SK-N-SH treated with all-trans-retinoic acid at 6 μM for 48 hours (cell line): ENCODE results near the gene KCNMB2.

Source experiments
- ATAC-seq: fragments of 200-7000 bp; cut with Tn5 transposase; 3 replicates; pipeline ENCODE4 v1.9.1; 2020; ENCODE audit warnings: mild to moderate bottlenecking, moderate library complexity
- BACH2 ChIP-seq: fragments of 250-450 bp; sonication (Bioruptor Pico); IDR thresholded peaks from 2 replicates; pipeline ENCODE4 v1.9.0; 2021; ENCODE audit warnings: mild to moderate bottlenecking, borderline replicate concordance
- CREB5 ChIP-seq: fragments of 250-450 bp; sonication (Bioruptor Pico); IDR thresholded peaks from 2 replicates; pipeline ENCODE4 v1.5.1; 2020; ENCODE audit warnings: low read depth, mild to moderate bottlenecking, moderate library complexity
- CSDC2 ChIP-seq: fragments of 250-450 bp; sonication (Bioruptor Pico); IDR thresholded peaks from 2 replicates; pipeline ENCODE4 v1.5.0; 2020; ENCODE audit warnings: mild to moderate bottlenecking, moderate library complexity
- CSRNP3 ChIP-seq: fragments of 250-450 bp; sonication (Bioruptor Pico); IDR thresholded peaks from 2 replicates; pipeline ENCODE4 v1.5.1; 2021; ENCODE audit warnings: mild to moderate bottlenecking, moderate library complexity
- ESRRG ChIP-seq: fragments of 250-450 bp; sonication (Bioruptor Pico); IDR thresholded peaks from 2 replicates; pipeline ENCODE4 v1.6.1; 2021; ENCODE audit warnings: mild to moderate bottlenecking
- GLIS3 ChIP-seq: fragments of 250-450 bp; sonication (Bioruptor Pico); IDR thresholded peaks from 2 replicates; pipeline ENCODE4 v1.5.0; 2020; ENCODE audit warnings: mild to moderate bottlenecking, moderate library complexity
- OSR1 ChIP-seq: fragments of 250-450 bp; sonication (Bioruptor Pico); IDR thresholded peaks from 2 replicates; pipeline ENCODE4 v1.8.0; 2022; ENCODE audit warnings: moderate library complexity, mild to moderate bottlenecking, inconsistent platforms
- PATZ1 ChIP-seq: fragments of 250-450 bp; sonication (Bioruptor Pico); IDR thresholded peaks from 2 replicates; pipeline ENCODE4 v1.8.0; 2020; ENCODE audit warnings: mild to moderate bottlenecking, moderate library complexity, borderline replicate concordance
- POU6F1 ChIP-seq: fragments of 250-450 bp; sonication (Bioruptor Pico); IDR thresholded peaks from 2 replicates; pipeline ENCODE4 v1.8.0; 2021; ENCODE audit warnings: low read depth, mild to moderate bottlenecking, moderate library complexity, borderline replicate concordance
- PPARA ChIP-seq: fragments of 250-450 bp; sonication (Bioruptor Pico); IDR thresholded peaks from 2 replicates; pipeline ENCODE4 v1.5.0; 2020; ENCODE audit warnings: mild to moderate bottlenecking, borderline replicate concordance
- RARB ChIP-seq: fragments of 250-450 bp; sonication (Bioruptor Pico); IDR thresholded peaks from 2 replicates; pipeline ENCODE4 v1.8.0; 2021; ENCODE audit warnings: mild to moderate bottlenecking, moderate library complexity
- TCF4 ChIP-seq: fragments of 250-450 bp; sonication (Bioruptor Pico); IDR thresholded peaks from 2 replicates; pipeline ENCODE4 v1.8.0; 2021; ENCODE audit warnings: mild to moderate bottlenecking, moderate library complexity, borderline replicate concordance
- TOX ChIP-seq: fragments of 250-450 bp; sonication (Bioruptor Pico); IDR thresholded peaks from 2 replicates; pipeline ENCODE4 v1.8.0; 2021; ENCODE audit warnings: mild to moderate bottlenecking, moderate library complexity, borderline replicate concordance
- TSHZ2 ChIP-seq: fragments of 250-450 bp; sonication (Bioruptor Pico); IDR thresholded peaks from 2 replicates; pipeline ENCODE4 v1.5.0; 2020; ENCODE audit warnings: mild to moderate bottlenecking, moderate library complexity
- ZC3H10 ChIP-seq: fragments of 250-450 bp; sonication (Bioruptor Pico); IDR thresholded peaks from 2 replicates; pipeline ENCODE4 v1.5.1; 2021; ENCODE audit warnings: mild to moderate bottlenecking, moderate library complexity
- ZFP3 ChIP-seq: fragments of 250-450 bp; sonication (Bioruptor Pico); IDR thresholded peaks from 2 replicates; pipeline ENCODE4 v1.5.0; 2020; ENCODE audit warnings: mild to moderate bottlenecking, moderate library complexity
- ZFP30 ChIP-seq: fragments of 450-650 bp; formaldehyde crosslinking; IDR thresholded peaks from 2 replicates; pipeline ENCODE4 v1.5.0; 2022; ENCODE audit warnings: mild to moderate bottlenecking, moderate library complexity
- ZNF565 ChIP-seq: fragments of 450-650 bp; formaldehyde crosslinking; conservative IDR thresholded peaks from 2 replicates; pipeline ENCODE4 v1.5.0; 2020; ENCODE audit warnings: low read depth, mild to moderate bottlenecking, moderate library complexity
- ZNF70 ChIP-seq: fragments of 450-650 bp; formaldehyde crosslinking; IDR thresholded peaks from 2 replicates; pipeline ENCODE4 v1.5.0; 2020; ENCODE audit warnings: mild to moderate bottlenecking, moderate library complexity

KCNMB2 gene

GRCh38 chr3:178767581-178767980, 231.3 kb downstream of the KCNMB2 start (continued):
- TF ChIP-seq TCF4 (CRISPR knock-in tag), result no peak

GRCh38 chr3:178768072-178768864, 232.0 kb downstream of the KCNMB2 start:
- ATAC-seq, result no peak
- TF ChIP-seq ZNF70 (CRISPR knock-in tag) (no peak), ZC3H10 (CRISPR knock-in tag) (no peak), POU6F1 (CRISPR knock-in tag) (no peak), BACH2 (CRISPR knock-in tag) (no peak), ZNF565 (no peak), OSR1 (no peak), ZFP30 (CRISPR knock-in tag) (no peak), CREB5 (CRISPR knock-in tag) (no peak), ESRRG (CRISPR knock-in tag) (no peak), TOX (CRISPR knock-in tag) (no peak), ZFP3 (CRISPR knock-in tag) (no peak), RARB (CRISPR knock-in tag) (no peak), TSHZ2 (CRISPR knock-in tag) (no peak), GLIS3 (CRISPR knock-in tag) (no peak), PPARA (no peak), CSRNP3 (CRISPR knock-in tag) (no peak), PATZ1 (no peak), TCF4 (CRISPR knock-in tag) (no peak)

GRCh38 chr3:178771511-178771910, 235.3 kb downstream of the KCNMB2 start:
- no peak for ATAC-seq
- TF ChIP-seq ZC3H10 (CRISPR knock-in tag) (no peak), CSRNP3 (CRISPR knock-in tag) (no peak), ZFP30 (CRISPR knock-in tag) (no peak), CSDC2 (CRISPR knock-in tag) (no peak), ZNF70 (CRISPR knock-in tag) (no peak), ZFP3 (CRISPR knock-in tag) (no peak), ZNF565 (no peak), PPARA (no peak)
